Glutamatergic neuron (in vitro differentiated cells): ENCODE data around the gene RAD51B. TPM values are rescaled to one million over a fixed set of nuclear protein-coding genes. Genes with fewer than 3 reads are reported as not detected.

ENCODE experiments used
- DNase-seq: peaks from one replicate; pipeline ENCODE4 v3.0.0; 2022
- H3K27ac Mint-ChIP-seq: one replicate; pipeline ENCODE4 v1.8.0; 2020; ENCODE audit warnings: mild to moderate bottlenecking, mixed read lengths, inconsistent platforms; ENCODE audit not compliant: unreplicated experiment
- H3K27me3 Mint-ChIP-seq: one replicate; pipeline ENCODE4 v1.8.0; 2020; ENCODE audit warnings: mild to moderate bottlenecking, moderate library complexity, mixed read lengths, inconsistent platforms; ENCODE audit not compliant: unreplicated experiment
- H3K36me3 Mint-ChIP-seq: one replicate; pipeline ENCODE4 v1.8.0; 2020; ENCODE audit warnings: mild to moderate bottlenecking, mixed read lengths, inconsistent platforms; ENCODE audit not compliant: unreplicated experiment
- H3K4me1 Mint-ChIP-seq: one replicate; pipeline ENCODE4 v1.8.0; 2020; ENCODE audit warnings: mild to moderate bottlenecking, low read depth, mixed read lengths, inconsistent platforms; ENCODE audit not compliant: unreplicated experiment
- H3K4me3 Mint-ChIP-seq: one replicate; pipeline ENCODE4 v1.8.0; 2020; ENCODE audit warnings: mild to moderate bottlenecking, mixed read lengths, inconsistent platforms; ENCODE audit not compliant: unreplicated experiment
- H3K9me3 Mint-ChIP-seq: one replicate; pipeline ENCODE4 v1.8.0; 2020; ENCODE audit warnings: mild to moderate bottlenecking, moderate library complexity, mixed read lengths, inconsistent platforms; ENCODE audit not compliant: unreplicated experiment
- total RNA-seq: library from RNA; stranded (reverse); fragmentation: NEBNext Ultra II Directional; extraction: Animal tissue kit (Norgen Biotek cat#: 25700); gene quantifications from one replicate; pipeline ENCODE4 v1.2.1, GENCODE V29; 2021; ENCODE audit not compliant: unreplicated experiment
- TF ChIP-seq, protein P1 (sequence below): fragments of 200-600 bp; sonication (generic); IDR thresholded peaks from one replicate; pipeline ENCODE4 v1.5.0; 2021; ENCODE audit not compliant: partially characterized antibody, unreplicated experiment

Gene RAD51B
- total RNA-seq, 1 donor from 2014 or later = 9.7 TPM

DNA sequence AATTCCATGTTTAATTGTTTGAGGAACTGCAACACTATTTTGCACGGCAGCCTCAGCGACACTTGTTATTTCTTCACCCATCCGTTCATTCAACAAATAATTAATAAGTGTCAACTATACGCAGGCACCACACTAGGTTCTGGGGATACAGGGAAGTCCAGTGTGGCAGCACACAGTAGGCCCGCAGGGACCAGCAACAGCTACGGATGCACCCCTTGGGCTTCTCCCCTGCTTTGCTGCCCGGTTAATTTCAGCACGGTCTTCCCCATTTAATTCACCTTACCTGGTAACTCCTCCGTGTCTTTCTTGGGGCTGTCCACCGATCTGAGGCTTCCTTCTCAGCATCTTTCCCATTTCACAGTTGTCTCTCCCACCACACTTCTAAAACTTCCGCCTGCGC lies 925.0 kb downstream of the RAD51B start:
- Mint-ChIP-seq H3K27me3 (peaks cover 8% of the 10 kb centered on the region), H3K9me3 (peaks cover 5% of the 10 kb centered on the region), H3K27ac (no peak overlapping the region), H3K4me3 (no peak overlapping the region), H3K36me3 (peaks cover 11% of the 10 kb centered on the region), H3K4me1 (peaks cover 3% of the 10 kb centered on the region)
- DNase-seq = no peak
- TF ChIP-seq, protein P1, sequence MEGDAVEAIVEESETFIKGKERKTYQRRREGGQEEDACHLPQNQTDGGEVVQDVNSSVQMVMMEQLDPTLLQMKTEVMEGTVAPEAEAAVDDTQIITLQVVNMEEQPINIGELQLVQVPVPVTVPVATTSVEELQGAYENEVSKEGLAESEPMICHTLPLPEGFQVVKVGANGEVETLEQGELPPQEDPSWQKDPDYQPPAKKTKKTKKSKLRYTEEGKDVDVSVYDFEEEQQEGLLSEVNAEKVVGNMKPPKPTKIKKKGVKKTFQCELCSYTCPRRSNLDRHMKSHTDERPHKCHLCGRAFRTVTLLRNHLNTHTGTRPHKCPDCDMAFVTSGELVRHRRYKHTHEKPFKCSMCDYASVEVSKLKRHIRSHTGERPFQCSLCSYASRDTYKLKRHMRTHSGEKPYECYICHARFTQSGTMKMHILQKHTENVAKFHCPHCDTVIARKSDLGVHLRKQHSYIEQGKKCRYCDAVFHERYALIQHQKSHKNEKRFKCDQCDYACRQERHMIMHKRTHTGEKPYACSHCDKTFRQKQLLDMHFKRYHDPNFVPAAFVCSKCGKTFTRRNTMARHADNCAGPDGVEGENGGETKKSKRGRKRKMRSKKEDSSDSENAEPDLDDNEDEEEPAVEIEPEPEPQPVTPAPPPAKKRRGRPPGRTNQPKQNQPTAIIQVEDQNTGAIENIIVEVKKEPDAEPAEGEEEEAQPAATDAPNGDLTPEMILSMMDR = no peak

DNA sequence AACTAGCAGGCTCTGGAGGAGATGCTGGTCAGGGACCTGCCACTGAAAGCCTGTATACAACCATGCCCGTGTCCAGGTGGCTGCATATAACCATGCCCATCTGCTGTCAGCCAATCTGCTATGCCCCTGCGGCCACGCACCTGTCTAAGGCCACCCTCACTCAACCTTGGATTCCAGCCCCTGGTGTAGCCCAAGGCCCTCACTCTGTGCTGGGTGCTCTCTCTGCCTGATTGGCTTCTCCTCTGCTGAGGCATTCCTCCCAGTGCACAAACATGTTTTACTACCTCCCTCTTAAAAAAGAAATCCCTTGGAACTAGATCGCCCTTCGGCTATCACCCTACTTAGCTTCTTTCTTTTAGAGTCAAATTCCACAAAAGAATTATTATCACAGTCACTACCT lies 927.8 kb downstream of the RAD51B start:
- TF ChIP-seq, protein P1 = no peak
- no peak for DNase-seq
- Mint-ChIP-seq H3K4me3 (no peak overlapping the region), H3K9me3 (no peaks in the 10 kb centered on the region), H3K27me3 (peaks cover 8% of the 10 kb centered on the region), H3K36me3 (peaks cover 6% of the 10 kb centered on the region), H3K4me1 (peaks cover 3% of the 10 kb centered on the region), H3K27ac (no peak overlapping the region)

DNA sequence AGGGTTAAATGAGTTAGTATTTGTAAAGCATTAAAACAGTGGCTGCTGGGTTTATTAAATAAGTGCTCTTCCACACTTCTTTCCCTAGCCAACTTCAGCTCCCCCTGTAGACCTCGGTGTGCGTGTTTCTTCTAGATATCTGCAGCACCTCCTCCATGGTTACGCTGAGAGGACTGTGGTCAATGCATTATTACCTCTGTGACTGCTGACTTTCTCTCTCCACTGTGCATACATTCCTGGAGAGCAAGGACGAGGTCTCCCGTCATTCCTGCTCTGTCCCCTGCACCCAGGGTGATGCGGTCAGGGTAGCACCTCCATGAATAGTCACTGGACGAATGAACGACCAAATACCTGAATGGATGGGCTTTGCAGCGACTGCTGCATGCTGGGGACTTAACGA lies 928.7 kb downstream of the RAD51B start:
- TF ChIP-seq, protein P1 = no peak
- H3K9me3 Mint-ChIP-seq = no peaks in the 10 kb centered on the region
- H3K36me3 Mint-ChIP-seq = peaks cover 6% of the 10 kb centered on the region
- peaks cover 3% of the 10 kb centered on the region for H3K4me1 Mint-ChIP-seq
- peaks cover 2% of the 10 kb centered on the region for H3K27me3 Mint-ChIP-seq
- no peak for DNase-seq
- no peak overlapping the region for H3K4me3 Mint-ChIP-seq
- no peak overlapping the region for H3K27ac Mint-ChIP-seq

- Mint-ChIP-seq H3K4me3 (no peak overlapping the region), H3K9me3 (no peaks in the 10 kb centered on the region), H3K27me3 (peaks cover 1% of the 10 kb centered on the region), H3K36me3 (peaks cover 6% of the 10 kb centered on the region), H3K4me1 (peaks cover 3% of the 10 kb centered on the region), H3K27ac (no peak overlapping the region)
- TF ChIP-seq, protein P1 = no peak
- no peak for DNase-seq
Observed at GRCh38 chr14:68748691-68749090, 929.1 kb downstream of the RAD51B start.

DNA sequence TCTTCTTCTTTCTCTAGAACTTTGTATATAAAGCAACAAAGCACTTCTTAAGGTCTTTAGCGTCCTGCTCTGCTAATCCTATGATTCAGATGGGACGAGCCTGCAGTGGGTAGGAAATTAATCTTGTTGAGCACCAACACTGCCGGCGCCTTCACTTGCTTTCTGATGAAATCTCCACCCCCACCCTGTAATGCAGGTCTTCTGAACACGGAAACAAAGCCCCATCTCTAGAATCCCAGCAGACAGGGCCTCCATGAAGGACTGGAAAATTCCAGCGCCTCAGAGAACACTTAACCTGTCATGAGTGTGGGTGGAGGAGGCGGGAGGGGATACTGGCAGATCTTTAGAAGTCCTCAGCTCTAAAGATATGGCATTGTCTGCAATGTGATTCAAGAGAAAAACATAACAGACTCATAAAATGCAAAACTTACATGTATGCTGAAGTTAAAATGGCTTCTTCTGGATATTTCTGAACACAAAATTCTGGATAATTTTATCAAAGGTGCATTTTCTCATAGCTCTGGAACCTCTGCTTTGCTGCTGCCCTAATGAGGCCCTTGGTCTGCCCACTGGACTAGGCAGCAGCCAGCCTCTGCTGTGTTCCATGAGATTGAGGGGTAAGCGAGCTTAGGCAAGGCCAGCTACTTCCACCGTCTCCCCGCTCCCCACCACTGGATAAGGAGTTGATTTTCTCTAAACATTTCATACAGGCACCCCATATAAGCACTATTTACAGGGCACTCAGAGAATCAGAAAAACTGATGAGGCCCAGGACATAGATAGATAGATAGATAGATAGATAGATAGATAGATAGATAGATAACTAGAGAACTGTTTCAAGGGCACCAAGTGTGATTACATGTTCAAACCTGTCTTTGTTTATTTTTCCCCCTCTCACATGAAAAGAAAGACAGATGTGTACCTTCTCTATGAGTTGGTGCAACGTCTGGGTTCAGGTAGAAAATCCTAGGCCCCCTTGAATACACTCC lies 930.2 kb downstream of the RAD51B start:
- Mint-ChIP-seq H3K27me3 (peaks cover 1% of the 10 kb centered on the region), H3K4me3 (no peak overlapping the region), H3K4me1 (peaks cover 3% of the 10 kb centered on the region), H3K36me3 (peaks cover 6% of the 10 kb centered on the region), H3K9me3 (no peaks in the 10 kb centered on the region), H3K27ac (no peak overlapping the region)
- DNase-seq = no peak
- TF ChIP-seq, protein P1 = no peak
